ENCODE results near the gene SERGEF.

Gene SERGEF

GRCh38 chr11:17951685-17952388 lies 61.0 kb downstream of the SERGEF start:
- Histone ChIP-seq H3K4me3 (ENCODE audit: low read length) (no peak overlapping the region), H3K4me2 (ENCODE audit: low read length) (no peak overlapping the region)
- TF ChIP-seq, protein P1, sequence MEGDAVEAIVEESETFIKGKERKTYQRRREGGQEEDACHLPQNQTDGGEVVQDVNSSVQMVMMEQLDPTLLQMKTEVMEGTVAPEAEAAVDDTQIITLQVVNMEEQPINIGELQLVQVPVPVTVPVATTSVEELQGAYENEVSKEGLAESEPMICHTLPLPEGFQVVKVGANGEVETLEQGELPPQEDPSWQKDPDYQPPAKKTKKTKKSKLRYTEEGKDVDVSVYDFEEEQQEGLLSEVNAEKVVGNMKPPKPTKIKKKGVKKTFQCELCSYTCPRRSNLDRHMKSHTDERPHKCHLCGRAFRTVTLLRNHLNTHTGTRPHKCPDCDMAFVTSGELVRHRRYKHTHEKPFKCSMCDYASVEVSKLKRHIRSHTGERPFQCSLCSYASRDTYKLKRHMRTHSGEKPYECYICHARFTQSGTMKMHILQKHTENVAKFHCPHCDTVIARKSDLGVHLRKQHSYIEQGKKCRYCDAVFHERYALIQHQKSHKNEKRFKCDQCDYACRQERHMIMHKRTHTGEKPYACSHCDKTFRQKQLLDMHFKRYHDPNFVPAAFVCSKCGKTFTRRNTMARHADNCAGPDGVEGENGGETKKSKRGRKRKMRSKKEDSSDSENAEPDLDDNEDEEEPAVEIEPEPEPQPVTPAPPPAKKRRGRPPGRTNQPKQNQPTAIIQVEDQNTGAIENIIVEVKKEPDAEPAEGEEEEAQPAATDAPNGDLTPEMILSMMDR (IDR thresholded peaks at IDR 0.05; ENCODE audit: low read depth, low read length, poor library complexity, severe bottlenecking): no peak

DNA sequence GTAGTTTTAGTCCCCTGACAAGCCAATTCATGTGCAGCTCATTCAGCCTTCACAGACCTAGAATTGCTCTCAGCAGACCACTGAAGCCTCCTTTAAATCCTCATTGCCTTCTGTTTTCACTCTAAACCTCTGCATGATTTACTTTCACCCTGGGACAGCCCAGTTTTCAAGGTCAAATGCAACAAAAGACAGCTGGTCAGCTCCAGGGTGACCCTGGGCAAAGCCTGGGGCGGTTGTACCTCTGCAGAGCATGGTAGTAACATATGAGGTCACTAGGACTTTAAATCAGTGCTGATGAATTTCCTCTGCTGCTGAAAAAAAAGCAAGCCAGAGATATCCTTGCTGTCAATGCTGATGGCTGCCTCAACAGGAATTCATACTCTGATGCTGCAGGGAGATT lies 62.2 kb downstream of the SERGEF start:
- Histone ChIP-seq H3K27ac (ENCODE audit: low read depth, low read length) (no peak overlapping the region), H3K4me1 (ENCODE audit: control insufficient read depth, low read length) (no peaks in the 10 kb centered on the region), H3K36me3 (ENCODE audit: control insufficient read depth, low read length) (peaks cover 24% of the 10 kb centered on the region), H3K27me3 (ENCODE audit: control insufficient read depth, low read length) (no peaks in the 10 kb centered on the region), H3K4me3 (ENCODE audit: low read length) (no peak overlapping the region), H3K9me3 (ENCODE audit: control insufficient read depth, insufficient read depth, low read length) (no peaks in the 10 kb centered on the region), H3K79me2 (ENCODE audit: control insufficient read depth, low read length) (no peaks in the 10 kb centered on the region), H3K4me2 (ENCODE audit: low read length) (no peak overlapping the region), H4K20me1 (ENCODE audit: control insufficient read depth, insufficient read depth, low read depth, low read length) (no peaks in the 10 kb centered on the region), H3K9me2 (replicated peaks; ENCODE audit: control insufficient read depth, low read length) (no peaks in the 10 kb centered on the region), H3F3A (ENCODE audit: control insufficient read depth, insufficient read depth) (no peaks in the 10 kb centered on the region)
- TF ChIP-seq, protein P1 (IDR thresholded peaks at IDR 0.05; ENCODE audit: low read depth, low read length, poor library complexity, severe bottlenecking): no peak
- TF ChIP-seq EZH2phosphoT487 (IDR thresholded peaks at IDR 0.05; ENCODE audit: borderline replicate concordance, low read length): no peak

More at GRCh38 chr11:17951685-17952388, 61.0 kb downstream of the SERGEF start:
- no peaks in the 10 kb centered on the region for H3K9me2 ChIP-seq (replicated peaks; ENCODE audit: control insufficient read depth, low read length)
- no peaks in the 10 kb centered on the region for H3K27me3 ChIP-seq (ENCODE audit: control insufficient read depth, low read length)
- no peaks in the 10 kb centered on the region for H3K4me1 ChIP-seq (ENCODE audit: control insufficient read depth, low read length)
- H3F3A ChIP-seq (ENCODE audit: control insufficient read depth, insufficient read depth): no peaks in the 10 kb centered on the region
- H3K27ac ChIP-seq (ENCODE audit: low read depth, low read length): no peak overlapping the region
- H4K20me1 ChIP-seq (ENCODE audit: control insufficient read depth, insufficient read depth, low read depth, low read length): no peaks in the 10 kb centered on the region
- H3K79me2 ChIP-seq (ENCODE audit: control insufficient read depth, low read length): no peaks in the 10 kb centered on the region
- H3K9me3 ChIP-seq (ENCODE audit: control insufficient read depth, insufficient read depth, low read length): no peaks in the 10 kb centered on the region
- peaks cover 32% of the 10 kb centered on the region for H3K36me3 ChIP-seq (ENCODE audit: control insufficient read depth, low read length)

DNA sequence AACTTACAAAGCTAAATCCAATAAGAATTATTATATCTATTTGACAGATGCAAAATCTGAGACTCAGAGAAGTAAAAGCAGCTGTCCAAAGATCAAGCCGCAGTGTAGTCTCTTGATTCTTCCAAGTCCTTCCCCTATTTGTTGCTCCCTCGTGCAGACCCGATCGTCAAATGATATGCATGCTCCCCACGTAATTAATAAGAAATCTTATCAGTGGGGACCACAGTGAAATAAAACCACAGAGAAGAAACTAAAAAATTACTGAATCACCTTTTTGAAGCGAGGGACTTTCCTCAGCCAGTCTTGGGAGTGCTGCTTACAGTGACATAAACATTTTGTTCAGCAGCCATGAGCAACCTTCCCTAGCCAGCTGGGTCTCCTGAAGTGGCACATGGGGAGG lies 64.6 kb downstream of the SERGEF start:
- Histone ChIP-seq H3F3A (ENCODE audit: control insufficient read depth, insufficient read depth) (no peaks in the 10 kb centered on the region), H3K27ac (ENCODE audit: low read depth, low read length) (no peak overlapping the region), H4K20me1 (ENCODE audit: control insufficient read depth, insufficient read depth, low read depth, low read length) (no peaks in the 10 kb centered on the region), H3K9me2 (replicated peaks; ENCODE audit: control insufficient read depth, low read length) (no peaks in the 10 kb centered on the region), H3K4me2 (ENCODE audit: low read length) (no peak overlapping the region), H3K36me3 (ENCODE audit: control insufficient read depth, low read length) (peaks cover 12% of the 10 kb centered on the region), H3K79me2 (ENCODE audit: control insufficient read depth, low read length) (no peaks in the 10 kb centered on the region), H3K27me3 (ENCODE audit: control insufficient read depth, low read length) (no peaks in the 10 kb centered on the region), H3K9me3 (ENCODE audit: control insufficient read depth, insufficient read depth, low read length) (peaks cover 3% of the 10 kb centered on the region; the same call in 1 of the 2 replicates), H3K4me3 (ENCODE audit: low read length) (no peak overlapping the region), H3K4me1 (ENCODE audit: control insufficient read depth, low read length) (no peaks in the 10 kb centered on the region)
- TF ChIP-seq EZH2phosphoT487 (IDR thresholded peaks at IDR 0.05; ENCODE audit: borderline replicate concordance, low read length): no peak
- TF ChIP-seq, protein P1 (IDR thresholded peaks at IDR 0.05; ENCODE audit: low read depth, low read length, poor library complexity, severe bottlenecking): no peak
